GM12878 (cell line): ENCODE results near the gene LMBR1. TPM values are rescaled to one million over a fixed set of nuclear protein-coding genes. Genes with fewer than 3 reads are reported as not detected.
"Not testable (repeated sequence)": the region's sequence is repeated elsewhere in the genome, so short reads cannot be mapped to it uniquely, and the experiment has no call there.

Experiments
- ATAC-seq: fragments of 200-7000 bp; cut with Tn5 transposase; 3 replicates; pipeline ENCODE4 v1.9.1; 2020; ENCODE audit warnings: mild to moderate bottlenecking, moderate library complexity
- BruUV-seq: library from RNA; stranded (reverse); fragments of 400-500 nt; replicated peaks from 2 replicates; lab custom pipeline; 2021; lab: Mats Ljungman, UMichigan
- CTCF ChIA-PET: fragments of 300-600 bp; sonication (Branson Sonifier 250); formaldehyde crosslinking; extraction: SDS; loops from one replicate; lab custom pipeline; 2021; ENCODE audit warnings: inconsistent platforms; lab: Yijun Ruan, JAX
- POLR2A ChIA-PET: fragments of 350-600 bp; formaldehyde crosslinking; extraction: SDS; loops from one replicate; lab custom pipeline; 2021; ENCODE audit warnings: inconsistent platforms; lab: Charles Lee
- RAD21 ChIA-PET: fragments of 300-600 bp; sonication (Branson Sonifier 250); formaldehyde crosslinking; loops from one replicate; lab custom pipeline; 2023; ENCODE audit warnings: antibody characterized with exemption; ENCODE audit not compliant: unreplicated experiment; lab: Charles Lee
- SMC1A ChIA-PET: fragments of 300-600 bp; sonication (Branson Sonifier 250); formaldehyde crosslinking; loops from one replicate; lab custom pipeline; 2023; ENCODE audit not compliant: unreplicated experiment, uncharacterized antibody; lab: Charles Lee
- DNase-seq: peaks from one replicate; pipeline ENCODE4 v3.0.0-alpha.2; 2011; ENCODE audit warnings: low read depth, low spot score
- FAIRE-seq: peaks from 3 replicates; lab custom pipeline; 2011; peaks lifted over from hg19 to GRCh38; lab: Jason Lieb, UNC
- H2AFZ ChIP-seq: 2 replicates; pipeline ENCODE4 v1.6.0; 2011; ENCODE audit warnings: low read depth, low read length, control low read depth; ENCODE audit not compliant: control insufficient read depth
- H3K27ac ChIP-seq: 2 replicates; pipeline ENCODE4 v1.5.1; 2011; ENCODE audit warnings: control low read depth; ENCODE audit not compliant: control insufficient read depth, insufficient read depth
- H3K27me3 ChIP-seq, 2 experiments: replicated peaks in 1 of 2; 2 replicates each; pipeline versions ENCODE4 v1.6.0 to v1.6.1; 2011; ENCODE audit warnings: low read length in 1 of 2; ENCODE audit not compliant: control insufficient read depth in 2 of 2, insufficient read depth in 2 of 2
- H3K36me3 ChIP-seq, 2 experiments: 2 replicates each; pipeline ENCODE4 v1.5.1; 2011; ENCODE audit warnings: low read length in 1 of 2; ENCODE audit not compliant: control insufficient read depth in 2 of 2, insufficient read depth in 2 of 2
- H3K4me1 ChIP-seq: 2 replicates; pipeline ENCODE4 v1.6.1; 2011; ENCODE audit warnings: mild to moderate bottlenecking, low read length, moderate library complexity, mixed read lengths; ENCODE audit not compliant: control insufficient read depth, insufficient read depth
- H3K4me2 ChIP-seq: 2 replicates; pipeline ENCODE4 v1.6.0; 2011; ENCODE audit warnings: control low read depth; ENCODE audit not compliant: control insufficient read depth, insufficient read depth
- H3K4me3 ChIP-seq: fragments of 200-600 bp; sonication (generic); 2 replicates; pipeline ENCODE4 v1.5.1; 2016
- H3K79me2 ChIP-seq: 2 replicates; pipeline ENCODE4 v1.6.0; 2011; ENCODE audit warnings: low read length; ENCODE audit not compliant: control insufficient read depth, insufficient read depth
- H3K9ac ChIP-seq: 2 replicates; pipeline ENCODE4 v1.8.0; 2011; ENCODE audit warnings: low read length, control low read depth, mixed read lengths; ENCODE audit not compliant: control insufficient read depth, insufficient read depth
- H3K9me3 ChIP-seq: replicated peaks from 3 replicates; pipeline ENCODE4 v1.5.1; 2011; ENCODE audit warnings: mild to moderate bottlenecking, low read length; ENCODE audit not compliant: control insufficient read depth, insufficient read depth
- H4K20me1 ChIP-seq: 2 replicates; pipeline ENCODE4 v1.6.0; 2011; ENCODE audit not compliant: control insufficient read depth, insufficient read depth
- EZH2 ChIP-seq: IDR thresholded peaks from 2 replicates; pipeline ENCODE4 v1.6.1; 2012; ENCODE audit warnings: low read depth, mild to moderate bottlenecking, control low read depth, inconsistent platforms, low read length, borderline replicate concordance; ENCODE audit not compliant: control insufficient read depth
- RAD51 ChIP-seq: fragments of 450-650 bp; IDR thresholded peaks from 2 replicates; pipeline ENCODE4 v1.6.1; 2016; ENCODE audit warnings: moderate library complexity, mild to moderate bottlenecking, inconsistent platforms
- SUPT20H ChIP-seq: IDR thresholded peaks from 2 replicates; pipeline ENCODE4 v1.6.1; 2011; ENCODE audit warnings: low read depth, mild to moderate bottlenecking, low read length, moderate library complexity, borderline replicate concordance; ENCODE audit not compliant: control insufficient read depth
- WGBS: methylation state at CpG from one replicate; pipeline ENCODE4 v1.1.6; 2016; ENCODE audit warnings: low lambda C conversion rate; ENCODE audit not compliant: insufficient replicate concordance, insufficient coverage; ENCODE audit errors: missing lambda C conversion rate; 5-methylcytosine and 5-hydroxymethylcytosine counted together
- in situ Hi-C: fragments of 300-500 bp; cut with MboI; formaldehyde crosslinking; loops from 9 replicates; pipeline ENCODE4 v1.14.3; 2018; ENCODE audit warnings: mixed read lengths
- intact Hi-C: fragments of 100-400 bp; cut with micrococcal nuclease; formaldehyde crosslinking; loops from one replicate; pipeline ENCODE4 v1.14.2; 2022; ENCODE audit not compliant: unreplicated experiment
- polyA plus RNA-seq, 11 experiments: library from polyadenylated mRNA; depleted of rRNA in 4 of 11; unstranded in 6 of 11; stranded (reverse) in 5 of 11; fragments of >200 nt; fragmentation: Nextera tagmentation in 4 of 11; fragmentation: Illumina TruSeq in 1 of 11; extraction: Ambion mirVana in 4 of 11; extraction: Trizol in 1 of 11; gene quantifications; 1 replicate in 1 of 11; 2 replicates in 10 of 11; pipeline versions ENCODE4 v1.2.1 to v1.2.3, GENCODE V29; 2011 to 2016; ENCODE audit warnings: inconsistent platforms in 2 of 11, missing spikeins in 2 of 11, low read depth in 1 of 11
- total RNA-seq, 4 experiments: library from RNA; depleted of rRNA in 3 of 4; stranded (reverse); fragments of >200 nt in 3 of 4; fragmentation: Illumina TruSeq in 1 of 4; extraction: Trizol in 1 of 4; gene quantifications; 2 replicates each; pipeline versions ENCODE4 v1.2.1 to v1.2.3, GENCODE V29; 2013 to 2021

LMBR1 gene
- total and polyA plus RNA-seq, 10 of the 15 experiments (the other 5 are each of a cell fraction or from before 2014, with no cell fraction given) = 4.0 to 63.5 (median 28.8) TPM

DNA sequence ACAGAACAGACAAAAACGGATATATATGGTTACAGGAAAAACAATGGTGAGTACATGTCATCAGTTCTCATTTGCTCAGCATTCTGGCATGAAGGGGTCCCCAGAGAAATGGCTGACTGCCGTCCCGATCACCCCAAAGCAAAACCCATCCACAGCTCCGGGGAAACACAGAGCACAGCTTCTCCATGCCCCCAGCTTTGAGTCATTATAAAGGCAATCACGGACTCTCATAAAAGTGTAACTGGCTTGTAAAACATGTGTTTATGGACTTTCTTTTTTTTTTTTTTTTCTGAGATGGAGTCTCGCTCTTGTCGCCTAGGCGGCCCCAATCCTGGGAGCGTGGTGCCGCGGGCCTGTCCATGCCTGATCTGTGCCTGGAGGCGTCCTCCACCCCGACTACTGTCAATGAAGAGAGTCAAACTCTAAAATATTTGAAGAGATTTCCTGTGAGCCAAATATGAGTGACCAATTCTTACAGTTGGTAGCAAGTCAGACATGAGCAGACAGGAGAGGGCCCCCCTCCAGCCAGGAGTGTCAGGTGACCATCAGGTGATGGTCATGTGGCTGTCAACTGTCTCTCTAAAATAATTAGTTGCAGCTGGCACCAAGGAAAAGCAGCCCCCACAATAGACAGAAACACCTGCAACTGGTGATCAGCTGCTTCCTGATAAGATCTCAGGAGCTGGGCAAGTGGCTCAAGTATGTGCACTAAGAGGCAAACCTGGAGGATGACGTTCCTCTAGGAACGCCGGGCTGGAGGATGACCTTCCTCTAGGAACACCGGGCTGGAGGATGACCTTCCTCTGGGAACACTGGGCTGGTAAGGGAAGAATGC is 34.8 kb upstream of the LMBR1 start:
- Histone ChIP-seq H3K4me3 (no peak overlapping the region), H3K9me3 (no peaks in the 10 kb centered on the region), H3K27ac (no peak overlapping the region), H3K27me3 (no peaks in the 10 kb centered on the region; a peak in 2 of 4 replicates), H3K9ac (no peak overlapping the region), H3K4me2 (no peak overlapping the region), H4K20me1 (no peaks in the 10 kb centered on the region), H3K36me3 (no peaks in the 10 kb centered on the region), H2AFZ (no peak overlapping the region), H3K79me2 (no peaks in the 10 kb centered on the region), H3K4me1 (no peaks in the 10 kb centered on the region; the same call in 1 of the 2 replicates)
- BruUV-seq = no TSS peak
- FAIRE-seq (no peak), DNase-seq (no peak), ATAC-seq (no peak)
- 49% methylated on average over 14 of the region's 17 CpGs for WGBS
- ChIA-PET CTCF (interaction anchor here (0.6 to 1.8 kb wide), 3 partner anchors 16 to 37 kb away, joined by 3 to 7 read pairs (median 3); partner anchors contain the start of gene NOM1), SMC1A (interaction anchor here (1.5 to 1.7 kb wide), 2 partner anchors 12 to 21 kb away, joined by 3 to 6 read pairs; partner anchors contain the start of gene NOM1), POLR2A (no interaction called here), RAD21 (no interaction called here)
- in situ Hi-C loops (no loop called here), intact Hi-C loops (no loop called here)
- peak; percentile 77 for TF ChIP-seq RAD51
- TF ChIP-seq SUPT20H = no peak
- no peak for TF ChIP-seq EZH2

- H4K20me1 ChIP-seq, H2AFZ ChIP-seq, intact Hi-C loops, H3K79me2 ChIP-seq, H3K4me3 ChIP-seq, H3K27me3 ChIP-seq, ATAC-seq, H3K9me3 ChIP-seq, FAIRE-seq, DNase-seq, H3K9ac ChIP-seq, H3K4me2 ChIP-seq, H3K36me3 ChIP-seq, H3K27ac ChIP-seq, H3K4me1 ChIP-seq, BruUV-seq, RAD21 ChIA-PET, in situ Hi-C loops: not testable (repeated sequence)
- POLR2A ChIA-PET = interaction anchor here (0.7 kb wide), 1 partner anchor 32 kb away, joined by 5 read pairs; no protein-coding TSS in a partner anchor
- 83% methylated on average over 11 of the region's 12 CpGs for WGBS
- CTCF ChIA-PET = interaction anchor here (0.9 to 1.8 kb wide), 2 partner anchors 21 to 23 kb away, joined by 5 to 7 read pairs; partner anchors contain the start of gene NOM1
- SMC1A ChIA-PET = interaction anchor here (1.7 kb wide), 1 partner anchor 23 kb away, joined by 6 read pairs; the partner anchor contains the start of gene NOM1
Measured at GRCh38 chr7:156925821-156926220, 32.8 kb upstream of the LMBR1 start.

GRCh38 chr7:156922304-156922703 is 29.3 kb upstream of the LMBR1 start:
- in situ Hi-C loops, H3K4me2 ChIP-seq, H3K27me3 ChIP-seq, BruUV-seq, H3K9me3 ChIP-seq, H3K36me3 ChIP-seq, H3K27ac ChIP-seq, FAIRE-seq, intact Hi-C loops, DNase-seq, SMC1A ChIA-PET, ATAC-seq, H2AFZ ChIP-seq, H3K9ac ChIP-seq, RAD21 ChIA-PET, H3K4me3 ChIP-seq, H3K79me2 ChIP-seq, H4K20me1 ChIP-seq: not testable (repeated sequence)
- POLR2A ChIA-PET = interaction anchor here (0.7 kb wide), 1 partner anchor 339 kb away, joined by 7 read pairs; no protein-coding TSS in a partner anchor
- CTCF ChIA-PET = interaction anchor here (1.1 kb wide), 1 partner anchor 26 kb away, joined by 4 read pairs; the partner anchor contains the start of gene NOM1
- WGBS = 99% methylated on average over 6 of the region's 6 CpGs
- H3K4me1 ChIP-seq = peaks cover 18% of the 10 kb centered on the region
